Measurements from ENCODE around the gene CDK11B.
"Not testable (repeated sequence)": the region's sequence is repeated elsewhere in the genome, so short reads cannot be mapped to it uniquely, and the experiment has no call there.

Gene CDK11B

GRCh38 chr1:1658583-1659549 is at the start of gene CDK11B:
Gene CDK11B (minus strand): TSS chr1:1659004. CDS start chr1:1657485, 1,519 bp downstream.
- DNase-seq: peak; percentile 75

GRCh38 chr1:1707897-1708296 is 49.1 kb upstream of the CDK11B start:
- not testable (repeated sequence) for DNase-seq

DNA sequence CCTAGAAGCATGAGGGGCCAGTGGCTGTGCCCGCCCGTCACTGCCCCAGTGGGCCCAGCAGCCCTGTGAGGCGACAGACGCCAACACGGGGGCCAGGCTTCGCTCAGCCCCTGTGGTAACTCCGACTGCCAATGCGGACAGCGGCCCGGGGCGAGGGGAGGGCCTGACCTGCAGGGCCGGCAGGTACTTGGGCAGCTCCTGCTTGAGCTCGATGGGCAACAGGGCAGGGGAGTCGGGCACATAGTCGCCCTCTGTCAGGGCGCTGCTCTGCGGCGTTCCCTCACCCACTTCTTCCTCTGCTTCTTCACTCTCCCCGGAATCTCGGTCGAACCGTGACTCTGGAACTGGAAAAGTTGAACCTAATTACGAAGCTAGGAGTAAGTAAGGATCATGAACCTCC is 48.4 kb upstream of the CDK11B start:
- not testable (repeated sequence) for DNase-seq

DNA sequence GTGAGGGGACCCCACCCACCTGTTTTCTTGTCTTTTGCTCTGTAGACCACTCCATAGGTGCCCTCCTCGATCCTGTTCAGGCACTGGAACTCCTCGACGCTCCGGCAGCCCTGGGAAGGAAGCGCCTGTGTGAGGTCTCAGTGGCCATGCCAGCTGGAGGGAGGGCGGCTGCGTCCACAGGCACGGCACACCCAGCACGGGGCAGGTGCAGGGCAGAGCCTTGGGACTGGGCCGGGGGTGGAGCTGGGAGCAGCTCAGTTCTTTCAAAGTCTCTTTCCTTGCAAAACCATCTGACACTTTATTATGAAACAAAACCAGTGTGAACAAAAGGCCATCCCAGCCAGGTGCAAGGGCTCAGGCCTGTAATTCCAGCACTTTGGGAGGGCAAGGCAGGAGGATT is 46.8 kb upstream of the CDK11B start:
- not testable (repeated sequence) for DNase-seq

GRCh38 chr1:1704284-1704957 is 45.6 kb upstream of the CDK11B start:
- DNase-seq: not testable (repeated sequence)

- no peak for DNase-seq
Observed at GRCh38 chr1:1703796-1704195, 45.0 kb upstream of the CDK11B start.

DNA sequence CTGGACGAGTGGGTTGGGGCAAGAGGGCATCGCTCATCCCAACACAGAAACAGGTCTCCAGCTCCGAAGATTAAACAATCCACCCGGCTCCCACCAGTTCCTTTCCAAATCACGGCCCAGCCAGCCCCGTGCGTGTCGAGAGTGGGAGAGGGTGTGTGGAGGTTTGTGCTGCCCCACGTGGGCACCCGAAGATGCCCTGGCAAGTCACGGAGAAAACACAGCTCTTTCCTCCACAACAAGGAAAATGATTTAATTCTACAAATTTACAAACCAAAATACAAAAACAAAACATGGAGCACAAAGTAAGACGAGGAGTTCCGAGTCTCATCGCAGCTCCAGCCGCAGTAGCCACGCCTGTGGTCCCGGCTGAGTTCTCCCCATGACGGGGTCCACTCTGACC is 43.7 kb upstream of the CDK11B start:
- not testable (repeated sequence) for DNase-seq

- not testable (repeated sequence) for DNase-seq
Observed at GRCh38 chr1:1700557-1700956, 41.8 kb upstream of the CDK11B start.

DNA sequence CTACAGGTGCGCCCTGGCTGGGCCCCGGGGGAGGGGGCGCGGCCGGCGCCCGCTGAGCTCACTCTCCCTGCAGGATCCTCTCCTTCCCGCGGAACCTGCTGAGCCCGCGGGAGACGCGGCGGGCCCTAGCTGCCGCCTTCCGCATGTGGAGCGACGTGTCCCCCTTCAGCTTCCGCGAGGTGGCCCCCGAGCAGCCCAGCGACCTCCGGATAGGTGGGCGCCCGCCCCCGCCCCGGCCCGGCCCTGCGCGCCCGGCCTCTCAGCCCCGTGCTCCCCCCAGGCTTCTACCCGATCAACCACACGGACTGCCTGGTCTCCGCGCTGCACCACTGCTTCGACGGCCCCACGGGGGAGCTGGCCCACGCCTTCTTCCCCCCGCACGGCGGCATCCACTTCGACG is 41.3 kb upstream of the CDK11B start:
- DNase-seq: not testable (repeated sequence)

GRCh38 chr1:1699061-1699460 is 40.3 kb upstream of the CDK11B start:
- not testable (repeated sequence) for DNase-seq

- DNase-seq: not testable (repeated sequence)
Observed at GRCh38 chr1:1697358-1698183, 38.8 kb upstream of the CDK11B start.

DNA sequence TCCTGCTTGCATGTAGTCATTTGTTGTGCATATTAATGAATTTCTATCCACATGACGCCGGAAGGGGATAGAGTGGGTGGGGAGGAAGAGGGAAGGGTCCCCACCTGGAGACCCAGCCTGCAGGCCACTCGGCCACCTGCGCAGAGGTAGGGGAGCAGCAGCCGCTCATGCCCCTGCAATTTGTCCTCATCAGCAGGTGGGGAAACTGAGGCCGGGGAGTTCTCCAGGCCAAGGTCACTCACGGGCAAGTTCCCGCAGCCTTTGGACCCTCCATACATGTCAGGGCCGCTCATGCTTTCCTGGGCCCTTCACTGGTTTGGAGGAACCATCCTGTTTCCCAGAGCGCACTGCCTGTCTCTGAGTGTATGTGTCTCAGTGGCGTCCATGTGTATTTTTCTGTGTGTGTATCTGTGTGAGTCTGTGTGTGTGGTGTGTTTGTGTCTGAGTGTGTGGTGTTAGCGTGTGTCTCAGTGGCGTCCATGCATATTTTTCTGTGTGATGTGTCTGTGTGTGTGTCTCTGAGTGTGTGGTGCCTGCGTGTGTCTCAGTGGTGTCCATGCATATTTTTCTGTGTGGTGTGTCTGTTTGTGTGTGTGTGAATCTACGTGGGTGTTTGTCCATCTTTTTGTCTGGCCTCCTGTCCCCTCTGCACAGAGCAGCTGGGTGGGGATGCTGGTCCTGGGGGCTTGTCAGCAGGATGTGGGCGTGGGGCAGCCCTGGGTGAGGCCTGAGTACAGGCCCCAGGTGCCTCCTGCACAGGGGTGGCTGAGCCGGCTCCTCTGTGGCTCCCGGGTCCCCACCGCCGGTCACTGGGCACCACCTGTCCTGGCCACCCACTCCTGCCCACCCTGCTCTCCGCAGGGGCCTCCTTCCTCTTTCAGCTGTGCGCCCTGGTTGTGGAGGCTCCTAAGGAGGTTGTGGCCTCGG is 37.9 kb upstream of the CDK11B start:
- not testable (repeated sequence) for DNase-seq

DNA sequence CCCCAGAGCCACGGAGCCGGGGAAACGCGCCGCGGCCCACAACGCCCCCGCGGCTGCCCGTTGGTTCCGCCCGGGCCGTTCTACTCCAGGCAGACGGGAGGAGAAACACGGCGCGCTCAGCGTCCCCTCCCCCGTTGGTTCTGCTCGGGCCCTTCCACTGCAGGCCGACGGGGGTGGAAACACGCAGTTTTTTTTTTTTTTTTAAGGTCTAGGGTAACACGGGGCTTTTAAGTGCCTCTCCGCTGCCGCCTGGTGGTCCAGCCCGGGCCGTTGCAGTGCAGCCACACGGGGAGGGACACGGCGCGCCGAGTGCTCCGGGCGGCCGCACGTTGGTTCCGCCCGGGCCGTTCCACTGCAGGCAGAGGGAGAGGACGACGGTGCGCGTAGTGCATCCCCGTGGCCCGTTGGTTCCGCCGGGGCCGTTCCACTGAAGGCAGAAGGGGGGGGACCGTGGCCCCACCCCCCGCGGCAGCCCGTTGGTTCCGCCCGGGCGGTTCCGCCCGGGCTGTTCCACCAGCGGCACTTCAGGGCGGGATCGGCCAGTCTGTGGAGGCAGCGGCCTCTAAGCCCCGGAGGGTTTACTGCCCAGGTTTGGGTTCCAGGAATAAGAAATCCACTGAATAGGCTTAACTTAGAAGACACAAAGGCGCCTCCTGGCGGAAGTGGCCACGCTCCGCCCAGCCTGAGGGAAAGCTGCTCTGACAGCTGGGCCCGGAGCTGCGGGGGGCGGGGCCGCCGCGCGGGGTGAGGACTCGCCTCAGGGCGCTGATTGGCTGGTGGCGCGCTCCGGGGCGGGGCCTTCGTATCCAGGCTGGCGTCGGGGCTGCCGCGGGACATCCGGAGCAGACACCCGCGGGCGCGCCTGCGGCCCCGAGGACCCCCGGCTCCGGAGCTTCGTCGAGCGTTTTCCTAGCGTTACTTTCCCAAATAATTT is 34.2 kb upstream of the CDK11B start, which contains the start of gene SLC35E2B:
SLC35E2B (minus strand) TSS at position 82 of the 934 bp plus-strand sequence. CDS start 16,096 bp downstream, outside the sequence.
- DNase-seq: peak; percentile 37

DNA sequence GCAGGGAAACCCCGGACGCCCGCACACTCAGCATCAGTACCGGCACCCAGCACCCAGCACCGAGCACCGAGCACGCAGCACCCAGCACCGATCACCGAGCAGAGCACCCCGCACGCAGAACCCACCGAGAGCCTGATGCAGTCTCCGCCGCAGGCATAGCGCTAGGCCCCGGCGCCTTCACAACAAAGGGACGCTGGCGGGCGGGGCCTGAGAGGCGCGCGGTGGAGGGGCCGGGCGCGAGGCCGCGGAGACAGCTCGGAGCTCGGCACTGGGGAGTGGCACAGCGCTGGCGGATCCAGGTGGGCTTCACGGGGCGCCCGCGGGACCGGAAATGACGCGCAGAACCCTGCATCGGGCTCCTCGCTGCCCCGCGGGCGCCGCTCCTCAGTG is 33.5 kb upstream of the CDK11B start:
- DNase-seq: peak; percentile 29

GRCh38 chr1:1691443-1691842 is 32.6 kb upstream of the CDK11B start:
- not testable (repeated sequence) for DNase-seq

DNA sequence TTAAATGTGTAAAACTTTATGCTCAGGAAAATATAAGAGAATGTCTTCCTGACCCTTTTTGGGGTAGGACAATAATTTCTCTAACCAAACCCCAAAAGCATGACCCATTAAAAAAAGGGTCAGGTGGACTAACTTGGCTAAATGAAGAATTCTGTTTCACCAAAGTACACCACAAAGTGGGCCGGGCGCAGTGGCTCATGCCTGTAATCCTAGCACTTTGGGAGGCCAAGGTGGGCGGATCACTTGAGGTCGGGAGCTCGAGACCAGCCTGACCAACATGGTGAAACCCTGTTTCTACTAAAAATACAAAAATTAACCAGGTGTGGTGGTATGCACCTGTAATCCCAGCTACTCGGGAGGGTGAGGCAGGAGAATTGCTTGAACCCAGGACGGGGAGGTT is 30.7 kb upstream of the CDK11B start:
- not testable (repeated sequence) for DNase-seq

GRCh38 chr1:1687846-1688245 is 29.0 kb upstream of the CDK11B start:
- no peak for DNase-seq

DNA sequence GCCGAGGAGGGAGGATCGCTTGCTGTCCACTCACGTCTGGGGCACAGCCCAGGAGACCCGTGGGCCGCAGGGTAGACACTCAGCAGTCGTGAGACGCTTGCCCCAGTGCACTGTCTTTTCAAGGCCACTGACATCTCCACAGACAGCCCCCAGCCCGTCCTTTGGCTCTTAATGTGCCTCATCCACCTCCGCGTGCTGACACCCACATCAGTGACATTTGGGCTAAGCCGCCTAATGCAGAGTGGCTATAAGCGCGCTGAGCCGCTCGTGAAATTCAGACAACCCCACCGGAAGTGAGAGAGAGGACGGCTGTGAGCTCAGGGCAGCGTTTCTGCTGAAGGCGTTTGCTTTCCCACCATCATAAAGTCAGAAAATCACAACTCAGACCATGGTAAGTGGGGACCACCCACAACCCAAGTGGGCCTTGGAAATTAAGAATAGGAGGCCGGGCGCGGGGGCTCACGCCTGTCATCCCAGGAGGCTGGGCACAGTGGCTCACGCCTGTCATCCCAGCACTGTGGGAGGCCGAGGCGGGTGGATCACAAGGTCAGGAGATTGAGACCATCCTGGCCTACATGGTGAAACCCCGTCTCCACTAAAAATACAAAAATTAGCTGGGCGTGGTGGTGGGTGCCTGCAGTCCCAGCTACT is 25.4 kb upstream of the CDK11B start:
- DNase-seq: no peak

DNA sequence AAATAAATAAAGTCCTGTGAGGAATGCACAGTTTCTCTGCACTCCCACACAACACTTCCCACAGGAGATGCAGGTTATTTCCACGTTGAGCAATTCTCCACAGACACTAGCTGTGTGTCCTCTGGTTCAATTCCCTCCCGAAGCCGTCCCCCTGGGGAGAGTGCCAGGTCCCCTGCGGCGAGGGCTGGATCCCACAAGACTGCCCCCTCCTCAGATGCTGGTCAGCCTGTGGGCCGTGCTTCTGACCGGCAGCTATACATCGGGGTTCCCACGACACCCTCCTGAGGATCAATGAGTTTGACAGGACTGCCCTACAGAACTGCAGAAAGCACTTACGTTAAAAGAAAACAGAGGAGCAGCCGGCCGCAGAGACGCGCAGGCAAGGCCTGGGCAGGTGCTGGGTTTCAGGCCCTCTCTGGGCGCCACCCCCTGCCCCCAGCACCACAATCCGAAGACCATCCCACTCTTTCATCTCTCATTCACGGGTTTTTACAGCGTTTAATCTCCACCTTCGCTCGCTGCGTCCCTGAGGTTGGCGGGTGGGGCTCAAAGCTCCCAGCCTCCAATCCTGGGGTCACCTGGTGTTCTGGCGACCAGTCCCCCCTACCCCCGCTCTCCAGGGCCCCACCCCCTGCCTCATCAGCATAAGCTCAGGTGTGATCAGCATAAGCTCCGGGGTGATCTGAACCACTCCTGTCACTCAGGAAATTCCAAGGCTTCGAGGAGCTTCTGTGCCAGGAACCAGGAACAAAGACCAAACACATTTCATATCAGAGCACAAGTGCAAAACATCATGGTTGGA is 24.5 kb upstream of the CDK11B start:
- DNase-seq: no peak

Measured in NCI-H748 treated with DMSO at 0.1 percent for 48 hours (cell line).